Nucleus accumbens (tissue), 56 donors: ENCODE data around the gene LCN6.
A peak's percentile ranks its signal among the peaks of the same experiment; 100 is the strongest.
"Not testable (repeated sequence)": the region's sequence is repeated elsewhere in the genome, so short reads cannot be mapped to it uniquely, and the experiment has no call there.

Source experiments
- DNase-seq, 56 donors: peaks; one replicate each; lab custom pipeline; 2025; lab: John Stamatoyannopoulos, UW

The LCN6 gene

GRCh38 chr9:136760834-136761544, 12.7 kb upstream of the LCN6 start:
- DNase-seq, result peak in 23 of 56 donors; percentile 8 to 57 (median 24)

GRCh38 chr9:136760424-136760823, 12.1 kb upstream of the LCN6 start:
- no peak for DNase-seq

GRCh38 chr9:136759436-136760325, 11.4 kb upstream of the LCN6 start:
- DNase-seq, result no peak

- no peak for DNase-seq
Observed at GRCh38 chr9:136759001-136759400, 10.7 kb upstream of the LCN6 start.

GRCh38 chr9:136757751-136758140, 9.4 kb upstream of the LCN6 start:
- DNase-seq, result no peak

- no peak for DNase-seq
Observed at GRCh38 chr9:136757328-136757727, 9.0 kb upstream of the LCN6 start.

GRCh38 chr9:136756836-136757235, 8.5 kb upstream of the LCN6 start:
- no peak for DNase-seq

GRCh38 chr9:136756134-136756438, 7.8 kb upstream of the LCN6 start:
- no peak for DNase-seq

GRCh38 chr9:136755302-136756133, 7.2 kb upstream of the LCN6 start:
- DNase-seq, result not testable (repeated sequence)

- no peak for DNase-seq
Observed at GRCh38 chr9:136754626-136755301, 6.4 kb upstream of the LCN6 start.

- DNase-seq, result no peak
Observed at GRCh38 chr9:136754059-136754572, 5.8 kb upstream of the LCN6 start.

- DNase-seq, result no peak
Observed at GRCh38 chr9:136753371-136754058, 5.2 kb upstream of the LCN6 start.

- no peak for DNase-seq
Observed at GRCh38 chr9:136751814-136752213, 3.5 kb upstream of the LCN6 start.

GRCh38 chr9:136751244-136751643, 2.9 kb upstream of the LCN6 start:
- no peak for DNase-seq

- DNase-seq, result no peak
Observed at GRCh38 chr9:136750526-136750925, 2.2 kb upstream of the LCN6 start.

GRCh38 chr9:136748666-136749611, 614 bp upstream of the LCN6 start:
- DNase-seq, result peak in 2 of 56 donors; percentile 31 to 32

GRCh38 chr9:136747161-136748060, 914 bp downstream of the LCN6 start:
- no peak for DNase-seq
